Activated naive CD8-positive, alpha-beta T cell treated with anti-CD3 and anti-CD28 coated beads, Interleukin-2, amount 10 ng/mL, durations not matched to agents 7 days and 5 days (primary cell): ENCODE data around the gene EPHB2. TPM values are rescaled to one million over a fixed set of nuclear protein-coding genes. Genes with fewer than 3 reads are reported as not detected.

ENCODE experiments used
- ATAC-seq: fragments of 150-1000 bp; cut with Tn5 transposase; one replicate; pipeline ENCODE4 v1.10.0; 2021; ENCODE audit warnings: low read depth, moderate library complexity
- POLR2A ChIA-PET: fragments of 350-600 bp; sonication (Branson Sonifier 250); formaldehyde crosslinking; loops from one replicate; lab custom pipeline; 2021; ENCODE audit warnings: antibody characterized with exemption; lab: Charles Lee
- DNase-seq: peaks from one replicate; pipeline ENCODE4 v3.0.0; 2021
- H3K27ac Mint-ChIP-seq: one replicate; pipeline ENCODE4 v1.8.0; 2022; ENCODE audit warnings: mild to moderate bottlenecking, mixed read lengths
- H3K27me3 Mint-ChIP-seq: one replicate; pipeline ENCODE4 v1.8.0; 2022; ENCODE audit warnings: mild to moderate bottlenecking, moderate library complexity, mixed read lengths
- H3K36me3 Mint-ChIP-seq: one replicate; pipeline ENCODE4 v1.8.0; 2021; ENCODE audit warnings: mild to moderate bottlenecking, mixed read lengths
- H3K4me1 Mint-ChIP-seq: one replicate; pipeline ENCODE4 v1.8.0; 2021; ENCODE audit warnings: mixed read lengths
- H3K4me3 Mint-ChIP-seq: one replicate; pipeline ENCODE4 v1.8.0; 2022; ENCODE audit warnings: mild to moderate bottlenecking, moderate library complexity, mixed read lengths
- H3K9me3 Mint-ChIP-seq: one replicate; pipeline ENCODE4 v1.8.0; 2021; ENCODE audit warnings: mixed read lengths
- total RNA-seq, 2 experiments: library from RNA; stranded (reverse); gene quantifications; one replicate each; pipeline ENCODE4 v1.2.3, GENCODE V29; 2021

The EPHB2 gene
- total RNA-seq, 2 experiments from 2014 or later: 0.25 to 0.26 TPM

DNA sequence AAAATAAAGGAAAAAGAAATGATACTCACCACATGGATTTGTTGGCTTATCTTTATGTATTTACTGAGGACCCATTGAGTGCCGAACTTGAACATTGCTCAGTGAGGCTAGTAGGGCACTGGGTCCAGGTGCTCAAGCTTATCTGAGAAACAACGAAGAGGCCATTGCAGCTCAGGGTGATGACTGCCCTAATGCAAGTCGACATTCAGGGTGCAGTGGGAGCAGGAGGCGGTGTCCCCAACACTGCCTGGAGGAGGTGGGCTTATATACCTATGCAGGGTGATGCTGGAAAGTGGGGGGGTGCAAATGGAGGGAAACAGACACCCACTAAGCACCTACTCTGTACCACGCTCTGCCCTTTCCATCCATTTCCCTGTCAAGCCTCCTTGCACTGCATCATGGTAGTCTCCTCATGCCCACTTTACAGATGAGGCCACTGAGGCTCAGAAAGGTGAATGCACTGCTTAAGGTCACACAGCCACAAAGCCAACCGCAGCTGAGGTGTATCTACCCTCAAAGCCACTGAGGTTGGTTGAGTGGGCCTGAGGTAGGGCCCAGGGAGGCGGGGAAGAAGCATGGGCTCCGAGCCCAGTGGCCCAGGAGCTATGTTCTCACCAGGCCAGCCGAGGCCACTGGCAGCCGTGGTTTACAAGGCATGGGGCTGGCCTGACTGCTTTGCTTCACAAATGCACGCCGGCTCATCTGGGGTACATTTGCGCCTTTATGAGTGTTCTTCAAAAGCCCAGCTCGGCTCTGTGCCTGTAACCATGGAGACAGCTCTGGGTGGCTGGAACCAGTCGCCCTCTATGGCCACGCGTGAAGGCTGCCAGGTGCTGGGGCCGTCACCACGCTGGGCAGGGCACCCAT, 103.8 kb downstream of the EPHB2 start:
- POLR2A ChIA-PET: no interaction called here
- H3K27me3 Mint-ChIP-seq: no peaks in the 10 kb centered on the region
- no peaks in the 10 kb centered on the region for H3K36me3 Mint-ChIP-seq
- ATAC-seq: no peak
- DNase-seq: no peak
- no peak overlapping the region for H3K27ac Mint-ChIP-seq
- H3K4me3 Mint-ChIP-seq: no peak overlapping the region
- no peaks in the 10 kb centered on the region for H3K9me3 Mint-ChIP-seq
- H3K4me1 Mint-ChIP-seq: no peaks in the 10 kb centered on the region

DNA sequence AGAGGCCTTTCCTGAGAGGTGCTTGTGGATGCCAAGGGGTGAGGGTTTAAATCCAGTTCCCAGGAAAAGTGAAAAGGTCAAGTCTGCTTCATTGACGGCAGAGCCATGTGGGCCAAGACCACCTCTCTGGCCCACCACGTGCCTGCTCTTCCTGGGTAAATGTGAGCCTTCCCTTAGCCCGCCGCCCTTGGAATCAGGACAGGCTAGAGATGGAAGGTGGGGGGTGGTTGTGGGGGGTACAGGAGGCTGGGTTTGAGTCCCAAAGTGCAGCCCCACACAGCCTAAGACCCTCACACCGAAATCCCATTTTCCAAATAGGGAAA, 104.4 kb downstream of the EPHB2 start:
- Mint-ChIP-seq H3K27ac (no peak overlapping the region), H3K9me3 (no peaks in the 10 kb centered on the region), H3K4me3 (no peak overlapping the region), H3K4me1 (no peaks in the 10 kb centered on the region), H3K27me3 (no peaks in the 10 kb centered on the region), H3K36me3 (no peaks in the 10 kb centered on the region)
- POLR2A ChIA-PET: no interaction called here
- no peak for ATAC-seq
- DNase-seq: no peak

DNA sequence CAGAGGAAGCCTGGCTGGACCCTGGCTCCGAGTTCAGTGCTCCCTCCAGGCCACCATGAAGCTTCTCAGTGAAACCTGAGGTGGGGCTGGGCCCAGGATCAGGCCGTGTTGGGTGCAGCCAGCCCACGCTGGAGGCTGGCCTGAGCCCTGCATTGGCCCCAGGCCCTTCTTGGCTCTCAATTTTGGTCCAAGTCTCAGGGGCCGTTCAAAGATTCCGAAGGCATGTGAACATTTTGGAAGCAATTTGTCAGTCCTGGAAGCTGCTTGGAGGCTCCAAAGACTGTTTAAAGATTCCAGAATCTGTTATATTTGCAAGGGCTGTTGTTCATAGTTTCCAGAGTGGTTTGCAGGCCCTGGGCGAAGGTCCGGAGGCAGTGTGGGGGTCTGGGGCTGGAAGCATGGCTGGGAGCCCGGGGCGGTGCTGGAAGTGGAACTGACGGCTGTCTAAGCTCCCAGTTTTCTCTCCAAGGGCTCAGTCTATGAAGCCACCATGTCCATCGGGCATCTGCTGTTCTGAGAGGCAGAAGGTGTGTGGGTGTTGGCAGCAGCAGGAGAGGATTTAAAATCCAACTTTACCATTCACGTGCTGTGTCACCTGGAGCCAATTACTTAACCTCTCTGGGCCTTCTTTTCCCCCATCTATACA, 104.9 kb downstream of the EPHB2 start:
- H3K9me3 Mint-ChIP-seq: no peaks in the 10 kb centered on the region
- H3K27ac Mint-ChIP-seq: no peak overlapping the region
- H3K4me3 Mint-ChIP-seq: no peak overlapping the region
- H3K36me3 Mint-ChIP-seq: no peaks in the 10 kb centered on the region
- POLR2A ChIA-PET: no interaction called here
- no peak for DNase-seq
- no peak for ATAC-seq
- no peaks in the 10 kb centered on the region for H3K4me1 Mint-ChIP-seq
- H3K27me3 Mint-ChIP-seq: no peaks in the 10 kb centered on the region

DNA sequence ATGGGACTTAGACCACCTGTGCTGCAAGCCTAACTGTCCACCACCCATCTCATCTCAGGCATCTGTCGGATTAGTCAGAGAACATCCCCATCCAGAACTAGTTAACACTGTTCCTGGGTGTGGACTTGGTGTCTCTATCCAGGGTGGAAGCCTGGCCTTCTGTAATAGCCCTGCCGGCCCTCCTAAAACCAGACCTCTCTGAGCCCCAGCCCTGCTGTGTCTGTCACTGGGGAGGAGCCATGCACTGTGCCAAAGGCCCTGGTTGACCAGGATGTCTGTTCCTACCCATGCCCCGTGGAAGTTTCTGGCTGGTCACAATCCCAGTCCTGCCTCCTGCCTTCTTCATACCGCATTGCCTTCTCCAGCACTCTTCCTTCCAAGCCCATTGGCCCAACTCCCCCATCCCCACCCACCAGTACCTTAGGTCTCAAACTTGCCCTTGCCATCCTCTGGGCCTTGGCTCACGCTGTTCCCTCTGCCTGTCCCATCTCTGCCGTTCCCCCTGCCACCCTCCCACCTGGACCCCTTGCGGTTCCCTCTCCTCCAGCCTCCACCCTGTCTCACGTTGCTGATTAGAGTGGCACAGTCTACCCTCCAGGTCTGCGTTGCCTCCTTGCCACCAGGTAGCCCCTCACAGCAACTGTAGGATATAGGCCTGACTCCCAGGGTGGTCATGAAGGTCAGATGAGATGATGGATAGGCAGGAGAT, 105.6 kb downstream of the EPHB2 start:
- H3K36me3 Mint-ChIP-seq: no peaks in the 10 kb centered on the region
- H3K4me1 Mint-ChIP-seq: no peaks in the 10 kb centered on the region
- DNase-seq (no peak), ATAC-seq (no peak)
- H3K9me3 Mint-ChIP-seq: no peaks in the 10 kb centered on the region
- H3K4me3 Mint-ChIP-seq: no peak overlapping the region
- H3K27ac Mint-ChIP-seq: no peak overlapping the region
- POLR2A ChIA-PET: no interaction called here
- H3K27me3 Mint-ChIP-seq: no peaks in the 10 kb centered on the region

DNA sequence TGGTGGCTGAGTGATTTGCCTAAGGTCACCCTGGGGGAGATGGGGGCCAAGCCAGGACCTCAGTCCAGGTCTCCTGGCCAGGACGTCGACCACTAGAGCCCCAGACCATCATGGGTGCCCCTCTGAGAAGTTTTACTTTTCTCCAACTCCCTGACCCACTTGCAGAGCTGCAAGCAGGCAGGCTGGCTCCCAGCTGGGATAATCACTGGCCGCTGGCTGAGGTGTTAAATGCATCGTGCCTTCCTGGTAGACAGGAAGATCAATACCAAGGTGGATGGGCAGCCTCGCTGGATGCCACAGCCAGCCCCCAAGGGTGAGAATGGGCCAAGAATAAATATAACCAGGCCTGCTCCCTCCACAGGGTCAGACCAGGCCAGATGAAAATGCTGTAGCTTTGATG, 106.2 kb downstream of the EPHB2 start:
- Mint-ChIP-seq H3K36me3 (no peaks in the 10 kb centered on the region), H3K27me3 (no peaks in the 10 kb centered on the region), H3K4me1 (no peaks in the 10 kb centered on the region), H3K27ac (no peak overlapping the region), H3K4me3 (no peak overlapping the region), H3K9me3 (no peaks in the 10 kb centered on the region)
- no peak for ATAC-seq
- DNase-seq: no peak
- POLR2A ChIA-PET: no interaction called here

DNA sequence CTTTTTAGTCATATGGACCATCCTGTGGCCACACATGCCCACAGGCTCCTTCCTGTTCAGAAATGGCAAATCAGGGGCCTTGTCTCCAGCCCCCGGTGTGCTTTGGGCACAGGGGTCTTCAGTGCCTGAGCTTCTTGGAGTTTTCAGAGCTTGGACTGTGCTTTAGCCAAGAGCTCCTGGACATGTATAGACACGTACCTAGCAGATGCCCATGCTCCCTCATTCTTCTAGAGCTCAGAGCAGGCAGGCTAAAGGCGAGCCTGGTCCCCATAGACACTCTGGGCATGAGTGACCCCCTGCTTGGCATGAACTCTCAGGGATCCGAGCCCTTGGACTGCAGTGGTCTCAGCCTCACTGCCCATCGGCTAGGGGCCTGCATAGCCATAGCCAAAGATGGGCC, 106.8 kb downstream of the EPHB2 start:
- no peaks in the 10 kb centered on the region for H3K4me1 Mint-ChIP-seq
- DNase-seq: no peak
- ATAC-seq: no peak
- POLR2A ChIA-PET: no interaction called here
- H3K27me3 Mint-ChIP-seq: no peaks in the 10 kb centered on the region
- no peak overlapping the region for H3K27ac Mint-ChIP-seq
- H3K36me3 Mint-ChIP-seq: no peaks in the 10 kb centered on the region
- no peaks in the 10 kb centered on the region for H3K9me3 Mint-ChIP-seq
- H3K4me3 Mint-ChIP-seq: no peak overlapping the region

DNA sequence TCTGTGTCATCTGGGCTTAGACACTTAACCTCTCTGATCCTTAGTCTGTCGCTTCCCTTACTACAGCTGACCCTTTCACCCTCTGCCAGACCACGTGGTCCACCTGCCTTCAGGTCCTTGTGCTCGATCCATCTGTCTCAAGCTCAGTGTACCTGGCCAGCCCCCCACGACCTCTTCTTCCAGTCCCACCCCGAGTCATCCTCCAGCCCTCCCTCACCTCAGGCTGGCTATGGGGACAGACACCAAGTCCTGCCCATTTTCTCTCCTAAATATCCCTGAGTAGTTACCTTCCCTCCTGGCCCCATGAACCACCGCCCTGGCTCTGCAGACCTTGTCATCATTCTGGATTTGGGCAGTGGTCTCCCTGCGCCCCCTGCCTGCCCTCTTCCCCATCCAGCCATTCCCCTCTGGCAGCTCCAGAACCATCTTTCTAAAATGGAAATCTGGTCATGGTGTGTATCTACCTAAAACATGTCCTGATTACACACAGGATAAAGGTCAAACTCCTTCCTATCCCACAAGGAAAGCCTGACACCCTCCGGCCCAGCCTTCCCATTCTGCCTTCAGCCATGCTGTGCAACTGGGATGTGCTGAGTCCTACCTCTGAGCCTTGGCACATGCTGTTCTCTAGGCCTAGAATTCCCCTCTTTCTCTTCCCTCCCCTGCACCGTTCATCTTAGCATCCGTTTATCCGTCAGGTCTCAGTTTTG, 107.6 kb downstream of the EPHB2 start:
- Mint-ChIP-seq H3K4me1 (no peaks in the 10 kb centered on the region), H3K9me3 (no peaks in the 10 kb centered on the region), H3K27me3 (no peaks in the 10 kb centered on the region), H3K36me3 (no peaks in the 10 kb centered on the region), H3K4me3 (no peak overlapping the region), H3K27ac (no peak overlapping the region)
- no peak for ATAC-seq
- POLR2A ChIA-PET: no interaction called here
- DNase-seq: no peak

DNA sequence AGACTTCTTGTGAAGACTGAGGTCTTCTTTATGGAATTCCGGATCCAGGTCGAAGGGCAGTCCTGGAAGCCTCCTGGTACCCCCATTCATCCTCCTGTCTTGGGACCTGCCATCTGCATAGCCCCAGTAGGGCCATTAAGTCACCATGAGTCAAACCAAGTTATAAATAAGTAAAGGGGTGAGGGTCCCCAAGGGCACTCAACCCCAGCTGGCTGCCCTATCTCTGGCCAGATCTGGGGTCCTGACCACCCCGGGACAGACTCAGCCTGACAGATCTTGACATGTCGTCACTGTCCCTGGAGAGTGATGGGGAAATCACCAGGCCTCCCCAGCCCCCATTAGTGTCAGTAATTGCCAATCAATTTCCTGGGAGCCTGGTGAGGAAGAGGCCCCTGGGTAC, 108.7 kb downstream of the EPHB2 start:
- H3K4me1 Mint-ChIP-seq: no peaks in the 10 kb centered on the region
- peaks cover 5% of the 10 kb centered on the region for H3K27me3 Mint-ChIP-seq
- POLR2A ChIA-PET: no interaction called here
- no peaks in the 10 kb centered on the region for H3K36me3 Mint-ChIP-seq
- H3K4me3 Mint-ChIP-seq: no peak overlapping the region
- DNase-seq (no peak), ATAC-seq (no peak)
- H3K9me3 Mint-ChIP-seq: no peaks in the 10 kb centered on the region
- H3K27ac Mint-ChIP-seq: no peak overlapping the region

DNA sequence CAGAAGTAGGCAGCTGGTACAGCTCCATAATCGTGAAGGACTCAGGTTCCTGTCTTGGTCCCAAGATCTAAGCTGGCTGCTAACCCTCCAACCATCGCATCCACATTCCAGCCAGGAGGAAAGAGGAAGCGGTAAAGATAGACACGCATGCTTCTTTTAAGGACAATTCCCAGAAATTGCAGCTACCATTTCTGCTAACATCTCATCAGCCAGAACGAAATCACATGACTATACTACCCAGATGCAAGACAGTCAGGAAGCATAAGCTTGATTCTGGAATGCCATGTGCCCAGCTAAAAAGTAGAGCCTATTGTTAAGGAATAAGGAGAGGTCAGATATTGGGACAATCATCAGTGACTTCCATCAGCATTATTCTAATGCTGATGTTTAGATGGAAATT, 110.4 kb downstream of the EPHB2 start:
- POLR2A ChIA-PET: no interaction called here
- DNase-seq (no peak), ATAC-seq (no peak)
- no peaks in the 10 kb centered on the region for H3K4me1 Mint-ChIP-seq
- H3K27ac Mint-ChIP-seq: no peak overlapping the region
- no peaks in the 10 kb centered on the region for H3K9me3 Mint-ChIP-seq
- no peaks in the 10 kb centered on the region for H3K36me3 Mint-ChIP-seq
- H3K4me3 Mint-ChIP-seq: no peak overlapping the region
- H3K27me3 Mint-ChIP-seq: peaks cover 5% of the 10 kb centered on the region

DNA sequence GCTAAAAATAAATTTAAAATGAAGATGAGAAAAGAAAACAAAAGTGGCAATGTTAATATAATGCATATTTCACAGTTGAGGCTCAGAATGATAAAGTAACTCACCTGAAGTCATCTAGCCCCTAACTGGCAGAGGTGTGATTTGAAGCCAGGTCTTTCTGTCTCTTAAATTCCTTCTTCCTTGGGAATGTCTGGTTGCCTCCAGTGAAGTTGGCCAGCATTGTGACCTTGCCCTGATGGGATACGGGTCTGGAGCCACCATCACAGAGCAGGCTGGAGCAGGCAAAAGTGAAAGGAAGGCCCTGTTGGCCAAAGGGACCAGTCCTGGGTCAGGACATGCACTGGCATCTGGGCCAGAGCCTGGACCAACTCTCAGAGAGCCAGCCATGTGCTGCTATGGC, 111.7 kb downstream of the EPHB2 start:
- ATAC-seq (no peak), DNase-seq (no peak)
- Mint-ChIP-seq H3K27me3 (peaks cover 8% of the 10 kb centered on the region), H3K9me3 (no peaks in the 10 kb centered on the region), H3K27ac (no peak overlapping the region), H3K36me3 (no peaks in the 10 kb centered on the region), H3K4me3 (no peak overlapping the region), H3K4me1 (no peaks in the 10 kb centered on the region)
- POLR2A ChIA-PET: no interaction called here

DNA sequence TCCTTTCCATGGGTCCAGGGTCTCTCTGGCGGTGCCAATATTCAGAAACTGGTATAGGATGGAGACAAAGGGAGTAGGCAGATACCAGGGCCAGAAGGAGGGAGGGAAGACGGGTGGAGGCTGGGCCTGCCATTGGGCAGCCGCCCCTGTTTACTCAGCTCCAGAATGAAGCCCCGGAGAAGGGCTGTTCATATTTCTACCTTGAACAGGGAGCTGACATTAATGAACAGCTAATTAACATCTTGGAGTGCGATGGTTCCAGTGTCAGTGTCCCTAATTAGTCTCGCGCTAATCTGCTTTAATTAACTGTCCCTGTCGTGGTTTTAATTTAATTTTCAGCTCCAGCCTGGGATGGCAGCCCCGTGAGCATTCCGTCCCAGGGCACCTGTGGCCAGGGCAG, 113.8 kb downstream of the EPHB2 start:
- no peak overlapping the region for H3K27ac Mint-ChIP-seq
- ATAC-seq (no peak), DNase-seq (no peak)
- POLR2A ChIA-PET: no interaction called here
- no peaks in the 10 kb centered on the region for H3K9me3 Mint-ChIP-seq
- no peaks in the 10 kb centered on the region for H3K36me3 Mint-ChIP-seq
- H3K27me3 Mint-ChIP-seq: peaks cover 8% of the 10 kb centered on the region
- no peaks in the 10 kb centered on the region for H3K4me1 Mint-ChIP-seq
- no peak overlapping the region for H3K4me3 Mint-ChIP-seq

DNA sequence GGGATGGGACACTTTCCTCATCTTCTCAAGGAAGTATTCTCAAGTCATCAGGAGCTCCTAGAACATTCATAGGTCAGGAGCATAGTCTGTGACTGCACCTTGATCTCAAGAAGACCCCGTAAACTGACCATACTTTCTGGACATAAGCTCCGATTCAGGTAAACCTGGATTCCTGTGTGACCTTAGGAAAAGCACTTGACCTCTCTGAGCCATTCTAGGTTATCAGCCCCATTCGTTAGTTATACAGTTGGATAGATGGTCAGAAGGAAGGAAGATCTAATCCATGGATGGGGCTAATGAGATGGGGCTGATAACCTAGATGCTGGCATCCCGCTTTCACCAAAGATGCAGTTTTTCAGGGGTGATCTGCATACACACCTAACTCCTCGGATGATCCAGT, 114.3 kb downstream of the EPHB2 start:
- H3K27me3 Mint-ChIP-seq: peaks cover 8% of the 10 kb centered on the region
- POLR2A ChIA-PET: no interaction called here
- H3K27ac Mint-ChIP-seq: no peak overlapping the region
- no peak for DNase-seq
- H3K36me3 Mint-ChIP-seq: no peaks in the 10 kb centered on the region
- no peaks in the 10 kb centered on the region for H3K4me1 Mint-ChIP-seq
- no peak overlapping the region for H3K4me3 Mint-ChIP-seq
- H3K9me3 Mint-ChIP-seq: no peaks in the 10 kb centered on the region
- no peak for ATAC-seq

DNA sequence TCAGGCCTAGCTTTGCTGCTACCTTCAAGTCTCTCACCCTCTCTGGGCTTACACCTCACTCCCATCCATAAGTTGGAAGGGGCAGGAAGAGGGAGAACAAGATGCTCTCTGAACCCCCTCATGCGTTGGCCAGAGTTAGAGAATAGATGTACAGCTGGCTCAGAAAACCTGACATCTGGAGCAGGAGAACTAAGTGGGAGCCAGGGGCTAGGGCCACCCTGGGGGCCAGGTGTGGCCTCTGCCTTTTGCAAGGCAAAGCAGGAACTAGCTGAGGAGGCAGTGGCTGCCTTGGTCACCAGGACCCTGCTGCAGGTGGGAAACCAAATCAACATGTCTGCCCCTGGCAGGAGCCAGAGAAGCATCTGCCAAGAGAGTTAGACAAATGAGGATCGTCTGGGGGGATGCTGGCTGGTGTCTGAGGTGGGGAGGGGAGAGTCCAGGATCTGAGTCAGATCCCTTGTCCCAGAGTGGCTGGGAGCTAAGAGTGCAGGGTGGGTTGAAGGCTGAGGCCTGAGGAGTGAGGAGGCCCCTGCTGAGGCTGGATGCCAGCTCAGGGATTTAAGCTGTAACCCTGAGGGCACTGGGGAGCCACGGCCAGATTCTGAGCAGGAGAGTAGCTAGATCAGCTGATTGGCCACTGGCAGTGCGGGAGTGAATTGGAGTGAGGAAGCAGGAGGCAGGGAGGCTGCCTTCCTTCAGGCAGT, 115.0 kb downstream of the EPHB2 start:
- Mint-ChIP-seq H3K4me1 (peaks cover under 1% of the 10 kb centered on the region), H3K27me3 (peaks cover 8% of the 10 kb centered on the region), H3K27ac (no peak overlapping the region), H3K36me3 (no peaks in the 10 kb centered on the region), H3K4me3 (no peak overlapping the region), H3K9me3 (no peaks in the 10 kb centered on the region)
- POLR2A ChIA-PET: no interaction called here
- DNase-seq (no peak), ATAC-seq (no peak)
